HEK293 (cell line): ENCODE data around the gene CALML3.
A peak's percentile ranks its signal among the peaks of the same experiment; 100 is the strongest.

ENCODE experiments used
- CTCF ChIA-PET: fragments of 350-600 bp; formaldehyde crosslinking; extraction: SDS; loops from one replicate; lab custom pipeline; 2021; ENCODE audit warnings: antibody characterized with exemption; lab: Yijun Ruan, JAX
- POLR2A ChIA-PET: fragments of 300-600 bp; formaldehyde crosslinking; extraction: SDS; loops from one replicate; lab custom pipeline; 2020; ENCODE audit warnings: antibody characterized with exemption, inconsistent platforms; lab: Yijun Ruan, JAX
- H3K27ac ChIP-seq: fragments of 200-500 bp; sonication (Bioruptor generic); 2 replicates; pipeline ENCODE4 v1.5.1; 2014; ENCODE audit warnings: low read depth, low read length, control low read depth, inconsistent platforms; ENCODE audit errors: extremely low read depth
- H3K36me3 ChIP-seq, 2 experiments: fragments of 200-500 bp in 1 of 2; sonication (Bioruptor generic) in 1 of 2; 1 replicate in 1 of 2; 2 replicates in 1 of 2; pipeline ENCODE4 v1.5.1; 2014 to 2017; ENCODE audit warnings: inconsistent platforms in 2 of 2, low read length in 2 of 2; ENCODE audit not compliant: control insufficient read depth in 2 of 2, insufficient read depth in 1 of 2
- H3K4me1 ChIP-seq: fragments of 200-500 bp; sonication (Bioruptor generic); 2 replicates; pipeline ENCODE4 v1.5.1; 2014; ENCODE audit warnings: mild to moderate bottlenecking, low read length, inconsistent platforms; ENCODE audit not compliant: control insufficient read depth, insufficient read depth
- H3K4me3 ChIP-seq: 2 replicates; pipeline ENCODE4 v1.5.1; 2011; ENCODE audit warnings: low read depth, mild to moderate bottlenecking, control low read depth, low read length, moderate library complexity
- H3K9me3 ChIP-seq: fragments of 200-500 bp; sonication (Bioruptor generic); 2 replicates; pipeline ENCODE4 v1.5.1; 2014; ENCODE audit warnings: low read depth, low read length, inconsistent platforms; ENCODE audit not compliant: control insufficient read depth, insufficient read depth
- GLIS1 ChIP-seq: fragments of 450-650 bp; formaldehyde crosslinking; IDR thresholded peaks from 2 replicates; pipeline ENCODE4 v1.5.1; 2016; ENCODE audit warnings: missing biosample characterization, missing genetic modification characterization
- IKZF3 ChIP-seq: fragments of 450-650 bp; IDR thresholded peaks from 2 replicates; pipeline ENCODE4 v1.5.0; 2018; ENCODE audit warnings: missing biosample characterization, mild to moderate bottlenecking, missing genetic modification characterization, moderate library complexity
- PATZ1 ChIP-seq: fragments of 450-650 bp; formaldehyde crosslinking; IDR thresholded peaks from 2 replicates; pipeline ENCODE4 v1.5.1; 2016; ENCODE audit warnings: missing biosample characterization, missing genetic modification characterization
- SCRT2 ChIP-seq: fragments of 450-650 bp; formaldehyde crosslinking; IDR thresholded peaks from 2 replicates; pipeline ENCODE4 v1.5.1; 2016; ENCODE audit warnings: missing biosample characterization, missing genetic modification characterization
- SP2 ChIP-seq: fragments of 450-650 bp; formaldehyde crosslinking; IDR thresholded peaks from 2 replicates; pipeline ENCODE4 v1.5.1; 2016; ENCODE audit warnings: missing biosample characterization, missing genetic modification characterization
- WT1 ChIP-seq: fragments of 450-650 bp; formaldehyde crosslinking; IDR thresholded peaks from 2 replicates; pipeline ENCODE4 v1.5.1; 2016; ENCODE audit warnings: missing biosample characterization, missing genetic modification characterization
- ZBTB8A ChIP-seq: fragments of 450-650 bp; formaldehyde crosslinking; IDR thresholded peaks from 2 replicates; pipeline ENCODE4 v1.5.1; 2016; ENCODE audit warnings: missing biosample characterization, missing genetic modification characterization
- ZIC2 ChIP-seq: fragments of 450-650 bp; formaldehyde crosslinking; IDR thresholded peaks from 2 replicates; pipeline ENCODE4 v1.5.1; 2016; ENCODE audit warnings: missing biosample characterization, missing genetic modification characterization
- ZNF211 ChIP-seq: fragments of 450-650 bp; formaldehyde crosslinking; IDR thresholded peaks from 2 replicates; pipeline ENCODE4 v1.5.1; 2016; ENCODE audit warnings: low read depth, missing biosample characterization, missing genetic modification characterization
- ZNF350 ChIP-seq: fragments of 450-650 bp; formaldehyde crosslinking; IDR thresholded peaks from 2 replicates; pipeline ENCODE4 v1.5.0; 2017; ENCODE audit warnings: missing biosample characterization, mild to moderate bottlenecking, missing genetic modification characterization
- ZNF473 ChIP-seq: fragments of 450-650 bp; formaldehyde crosslinking; IDR thresholded peaks from 2 replicates; pipeline ENCODE4 v1.5.1; 2017; ENCODE audit warnings: missing biosample characterization, missing genetic modification characterization
- ZNF513 ChIP-seq: fragments of 450-650 bp; IDR thresholded peaks from 2 replicates; pipeline ENCODE4 v1.5.1; 2018; ENCODE audit warnings: missing biosample characterization, missing genetic modification characterization
- ZNF544 ChIP-seq: fragments of 450-650 bp; formaldehyde crosslinking; IDR thresholded peaks from 2 replicates; pipeline ENCODE4 v1.5.0; 2017; ENCODE audit warnings: missing biosample characterization, missing genetic modification characterization
- ZNF560 ChIP-seq: fragments of 450-650 bp; formaldehyde crosslinking; IDR thresholded peaks from 2 replicates; pipeline ENCODE4 v1.5.1; 2017; ENCODE audit warnings: missing biosample characterization, missing genetic modification characterization, borderline replicate concordance
- ZNF654 ChIP-seq: fragments of 450-650 bp; formaldehyde crosslinking; IDR thresholded peaks from 2 replicates; pipeline ENCODE4 v1.5.1; 2016; ENCODE audit warnings: low read depth, missing biosample characterization, missing genetic modification characterization
- ZNF707 ChIP-seq: fragments of 450-650 bp; formaldehyde crosslinking; IDR thresholded peaks from 2 replicates; pipeline ENCODE4 v1.5.1; 2016; ENCODE audit warnings: missing biosample characterization, missing genetic modification characterization
- ZNF792 ChIP-seq: fragments of 450-650 bp; formaldehyde crosslinking; IDR thresholded peaks from 2 replicates; pipeline ENCODE4 v1.5.1; 2016; ENCODE audit warnings: missing biosample characterization, missing genetic modification characterization
- ZNF843 ChIP-seq: fragments of 450-650 bp; formaldehyde crosslinking; IDR thresholded peaks from 2 replicates; pipeline ENCODE4 v1.5.1; 2016; ENCODE audit warnings: missing biosample characterization, missing genetic modification characterization
- ZSCAN18 ChIP-seq: fragments of 450-650 bp; formaldehyde crosslinking; IDR thresholded peaks from 2 replicates; pipeline ENCODE4 v1.5.1; 2016; ENCODE audit warnings: missing biosample characterization, missing genetic modification characterization

CALML3 gene

GRCh38 chr10:5553400-5554170 lies 28.8 kb downstream of the CALML3 start (continued):
- peak; percentile 23; the same call in 1 of the 2 replicates for TF ChIP-seq PATZ1 (tag by site-specific recombination)
- no peak for TF ChIP-seq ZNF211
- no peak for TF ChIP-seq ZNF473 (tag by site-specific recombination)
- TF ChIP-seq ZSCAN18 (tag by site-specific recombination): no peak
- no peak for TF ChIP-seq ZNF843
- peak; percentile 51; the same call in 1 of the 2 replicates for TF ChIP-seq GLIS1 (tag by site-specific recombination)
- TF ChIP-seq ZNF513: no peak
- no peak for TF ChIP-seq IKZF3 (tag by site-specific recombination)
- TF ChIP-seq ZNF544 (tag by site-specific recombination): no peak
- no peak for TF ChIP-seq ZNF707
- TF ChIP-seq SP2 (tag by site-specific recombination): 0 out of 2 replicates have a peak, but pooled peaks have one; percentile 13
- no peak for TF ChIP-seq ZNF560 (tag by site-specific recombination)
- no peak for TF ChIP-seq ZNF350 (tag by site-specific recombination)
- peak; percentile 83 for TF ChIP-seq WT1 (tag by site-specific recombination)
- no peak for TF ChIP-seq ZNF654 (tag by site-specific recombination)
- TF ChIP-seq ZIC2 (tag by site-specific recombination): peak; percentile 23; the same call in 1 of the 2 replicates
- no peak for TF ChIP-seq ZBTB8A (tag by site-specific recombination)
- TF ChIP-seq, all 188 proteins: peak for 11

GRCh38 chr10:5555021-5555510 lies 30.3 kb downstream of the CALML3 start:
- H3K36me3 ChIP-seq: no peaks in the 10 kb centered on the region
- no peak for TF ChIP-seq ZNF792 (tag by site-specific recombination)
- peak; percentile 85 for TF ChIP-seq SCRT2
- peak overlapping the region; percentile 83 for H3K27ac ChIP-seq
- ChIA-PET POLR2A (interaction anchor here (1.1 to 1.7 kb wide), 3 partner anchors 9 to 88 kb away, joined by 3 to 6 read pairs (median 4); no protein-coding TSS in a partner anchor), CTCF (interaction anchor here (0.6 kb wide), 1 partner anchor 706 kb away, joined by 3 read pairs; no protein-coding TSS in a partner anchor)
- no peaks in the 10 kb centered on the region for H3K9me3 ChIP-seq
- no peak overlapping the region for H3K4me3 ChIP-seq
- peaks cover 22% of the 10 kb centered on the region for H3K4me1 ChIP-seq
